HG02798 (cell line): ENCODE measurements around the gene MT1G.
"Not testable (repeated sequence)": the region's sequence is repeated elsewhere in the genome, so short reads cannot be mapped to it uniquely, and the experiment has no call there.

Source experiments
- ATAC-seq: cut with Tn5 transposase; IDR thresholded peaks from one replicate; pipeline ENCODE4 v1.9.1; 2021; ENCODE audit warnings: mild to moderate bottlenecking; ENCODE audit not compliant: unreplicated experiment, poor library complexity

The MT1G gene

DNA sequence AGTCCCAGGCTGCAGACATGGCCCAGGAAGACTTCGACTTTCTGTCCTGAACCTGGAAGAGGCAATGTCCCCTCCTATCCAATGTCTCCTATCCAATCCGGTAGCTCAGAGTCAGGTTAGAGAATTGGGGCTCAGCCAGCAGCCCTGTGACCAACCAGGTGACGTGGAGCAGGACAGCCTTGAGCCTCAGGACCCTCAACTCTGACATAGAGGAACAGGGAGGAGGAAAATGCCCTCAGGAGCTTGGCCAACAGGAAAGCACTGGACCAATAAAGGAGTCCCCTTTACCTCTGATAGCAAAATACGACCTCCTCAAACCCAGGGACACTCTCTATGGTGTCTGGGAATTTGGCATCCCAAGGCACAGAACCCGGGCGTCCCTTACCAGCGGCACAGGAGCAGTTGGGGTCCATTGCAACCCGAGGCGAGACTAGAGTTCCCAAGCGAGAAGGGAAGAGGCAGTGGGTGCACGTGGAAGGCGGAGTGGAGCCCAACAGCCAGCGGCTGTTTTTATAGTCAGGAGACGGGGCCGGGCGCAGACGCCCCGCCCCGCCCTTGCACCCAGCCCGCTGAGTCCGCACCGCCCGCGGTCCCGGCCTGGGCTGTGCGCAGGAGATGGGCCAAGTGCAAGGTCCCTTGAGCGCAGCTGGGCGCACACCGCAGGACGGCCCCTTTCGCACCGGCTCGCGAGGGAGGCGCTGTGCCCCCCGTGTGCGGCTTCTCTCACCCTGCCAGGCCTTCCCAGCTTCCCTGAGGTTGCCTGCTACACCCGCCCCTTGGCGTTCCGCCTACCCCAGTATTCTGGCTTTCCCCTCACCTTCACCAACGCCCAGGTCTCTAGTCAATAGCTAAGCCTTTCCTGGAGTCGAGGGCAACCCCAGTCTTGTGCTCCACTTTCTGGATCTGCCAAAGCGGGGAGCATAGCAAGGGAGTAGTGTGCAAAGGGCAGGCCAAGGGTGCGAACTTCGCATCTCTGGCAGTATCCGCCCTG lies at the start of gene MT1G:
TSS of gene MT1G (minus strand) at position 485 of the 991 bp plus-strand sequence. CDS start at position 413, 72 bp downstream.
- ATAC-seq: no peak

- not testable (repeated sequence) for ATAC-seq
Measured at GRCh38 chr16:56717532-56717931, 49.7 kb upstream of the MT1G start.

GRCh38 chr16:56716761-56717160 lies 48.9 kb upstream of the MT1G start:
- no peak for ATAC-seq

- no peak for ATAC-seq
Measured at GRCh38 chr16:56715126-56715525, 47.3 kb upstream of the MT1G start.

GRCh38 chr16:56713794-56714193 lies 45.9 kb upstream of the MT1G start:
- no peak for ATAC-seq

- no peak for ATAC-seq
Measured at GRCh38 chr16:56711862-56712261, 44.0 kb upstream of the MT1G start.

GRCh38 chr16:56710181-56710737 lies 42.4 kb upstream of the MT1G start:
- ATAC-seq: no peak

DNA sequence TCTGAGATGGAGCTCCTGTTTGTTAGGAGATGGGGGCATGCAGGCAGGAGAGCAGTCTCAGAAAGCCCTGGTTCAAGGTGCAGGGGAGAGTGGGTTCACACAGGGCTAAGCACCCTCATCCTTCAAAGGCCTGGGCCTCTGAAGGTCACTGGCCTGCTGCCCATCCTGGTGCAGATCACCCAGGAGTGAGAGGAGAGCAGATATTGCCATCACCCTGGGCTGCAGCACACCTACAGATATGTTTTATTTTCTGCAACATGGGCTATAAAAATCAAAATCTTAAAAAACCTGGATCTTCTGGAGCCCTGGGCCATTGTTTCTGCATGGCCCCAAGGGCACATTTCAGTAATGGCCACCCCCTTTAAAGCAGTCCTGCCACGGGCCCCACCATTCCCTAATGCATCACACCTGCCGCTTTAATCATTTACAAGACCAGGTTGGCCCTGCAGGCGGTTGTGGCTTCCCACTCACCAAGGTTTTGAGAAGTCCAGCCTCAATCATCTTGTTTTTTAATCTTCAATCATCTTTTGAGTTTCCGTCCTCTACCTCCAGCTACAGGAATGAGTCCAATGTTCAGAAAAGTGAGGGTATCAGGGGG lies 41.7 kb upstream of the MT1G start:
- no peak for ATAC-seq

- no peak for ATAC-seq
Measured at GRCh38 chr16:56708525-56709442, 40.9 kb upstream of the MT1G start.

- ATAC-seq: no peak
Measured at GRCh38 chr16:56702836-56703235, 35.0 kb upstream of the MT1G start.

GRCh38 chr16:56701534-56701933 lies 33.7 kb upstream of the MT1G start:
- no peak for ATAC-seq

DNA sequence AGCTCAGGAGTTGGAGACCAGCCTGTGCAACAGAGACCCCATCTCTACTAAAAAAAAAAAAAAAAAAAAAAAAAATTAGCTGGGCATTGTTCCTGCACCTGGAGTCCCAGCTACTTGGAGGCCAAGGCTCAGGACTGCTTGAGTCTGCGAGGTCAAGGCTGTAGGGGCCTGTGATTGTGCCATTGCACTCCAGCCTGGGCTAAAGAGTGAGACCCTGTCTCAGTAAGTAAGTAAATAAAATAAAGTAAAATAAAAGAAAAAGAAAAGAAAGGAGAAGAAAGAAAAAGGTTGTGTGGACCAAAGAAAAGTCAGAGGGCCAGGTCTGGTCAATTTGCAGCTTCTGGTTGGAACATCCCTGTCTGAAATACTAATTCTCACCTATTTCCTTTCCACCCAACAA lies 32.8 kb upstream of the MT1G start:
- ATAC-seq: no peak

- no peak for ATAC-seq
Measured at GRCh38 chr16:56700195-56700594, 32.3 kb upstream of the MT1G start.

- ATAC-seq: no peak
Measured at GRCh38 chr16:56697456-56698155, 29.7 kb upstream of the MT1G start.

DNA sequence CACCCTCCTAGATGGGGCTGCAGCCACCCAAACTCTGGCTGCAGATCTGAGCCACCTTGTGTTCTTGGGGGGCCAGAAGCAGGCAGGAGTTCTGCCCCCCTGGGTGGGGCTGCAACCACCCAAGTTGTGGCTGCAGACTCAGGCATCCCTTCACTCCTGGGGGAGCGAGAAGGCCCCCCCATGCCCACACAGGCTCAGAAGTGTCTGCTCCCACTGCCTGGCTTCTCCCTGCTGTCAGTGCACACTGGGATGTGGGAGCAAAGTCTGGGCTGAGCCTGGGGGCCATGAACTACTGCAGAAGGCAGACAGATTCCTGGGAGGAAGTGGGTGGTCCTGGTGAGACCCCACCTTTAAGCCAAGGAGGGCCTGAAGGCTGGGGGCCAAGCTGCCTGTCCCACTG lies 27.4 kb upstream of the MT1G start:
- no peak for ATAC-seq

GRCh38 chr16:56691885-56692284 lies 24.0 kb upstream of the MT1G start:
- no peak for ATAC-seq

GRCh38 chr16:56690420-56691122 lies 22.7 kb upstream of the MT1G start:
- ATAC-seq: no peak

DNA sequence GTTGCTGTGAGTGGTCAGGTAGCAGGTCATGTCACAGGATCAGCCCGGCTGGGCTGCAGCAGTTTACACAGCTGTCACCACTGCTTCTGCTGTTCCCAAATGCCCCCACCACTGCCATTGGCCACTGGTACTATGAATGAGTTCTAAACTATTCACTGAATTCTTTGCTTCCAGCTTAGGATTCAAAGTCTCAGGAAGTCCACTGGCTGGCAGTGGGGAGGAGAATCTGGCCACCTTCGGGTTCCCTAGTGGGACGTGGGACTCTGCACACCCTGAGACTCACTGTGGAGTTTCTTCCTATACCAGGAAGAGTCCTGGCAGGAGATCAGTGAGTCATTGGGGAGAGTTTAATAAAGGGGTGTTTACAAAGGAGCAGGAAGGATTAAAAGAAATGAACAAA lies 21.3 kb upstream of the MT1G start:
- no peak for ATAC-seq

- ATAC-seq: no peak
Measured at GRCh38 chr16:56688762-56689161, 20.9 kb upstream of the MT1G start.
